ENCODE measurements around the gene NAPSA. TPM values are rescaled to one million over a fixed set of nuclear protein-coding genes. Genes with fewer than 3 reads are reported as not detected.

The NAPSA gene
- total RNA-seq, 1 donor from 2014 or later, result 3.3 TPM

GRCh38 chr19:50328224-50328872 lies 37.1 kb downstream of the NAPSA start:
- TF ChIP-seq, protein P1, sequence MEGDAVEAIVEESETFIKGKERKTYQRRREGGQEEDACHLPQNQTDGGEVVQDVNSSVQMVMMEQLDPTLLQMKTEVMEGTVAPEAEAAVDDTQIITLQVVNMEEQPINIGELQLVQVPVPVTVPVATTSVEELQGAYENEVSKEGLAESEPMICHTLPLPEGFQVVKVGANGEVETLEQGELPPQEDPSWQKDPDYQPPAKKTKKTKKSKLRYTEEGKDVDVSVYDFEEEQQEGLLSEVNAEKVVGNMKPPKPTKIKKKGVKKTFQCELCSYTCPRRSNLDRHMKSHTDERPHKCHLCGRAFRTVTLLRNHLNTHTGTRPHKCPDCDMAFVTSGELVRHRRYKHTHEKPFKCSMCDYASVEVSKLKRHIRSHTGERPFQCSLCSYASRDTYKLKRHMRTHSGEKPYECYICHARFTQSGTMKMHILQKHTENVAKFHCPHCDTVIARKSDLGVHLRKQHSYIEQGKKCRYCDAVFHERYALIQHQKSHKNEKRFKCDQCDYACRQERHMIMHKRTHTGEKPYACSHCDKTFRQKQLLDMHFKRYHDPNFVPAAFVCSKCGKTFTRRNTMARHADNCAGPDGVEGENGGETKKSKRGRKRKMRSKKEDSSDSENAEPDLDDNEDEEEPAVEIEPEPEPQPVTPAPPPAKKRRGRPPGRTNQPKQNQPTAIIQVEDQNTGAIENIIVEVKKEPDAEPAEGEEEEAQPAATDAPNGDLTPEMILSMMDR (conservative IDR thresholded peaks at IDR 0.05; ENCODE audit: low read depth, low read length), result peak; percentile 7
- H3K4me3 ChIP-seq (ENCODE audit: low read depth, low read length), result peak overlapping the region; percentile 51
- DNase-seq (ENCODE audit: low read depth), result no peak

DNA sequence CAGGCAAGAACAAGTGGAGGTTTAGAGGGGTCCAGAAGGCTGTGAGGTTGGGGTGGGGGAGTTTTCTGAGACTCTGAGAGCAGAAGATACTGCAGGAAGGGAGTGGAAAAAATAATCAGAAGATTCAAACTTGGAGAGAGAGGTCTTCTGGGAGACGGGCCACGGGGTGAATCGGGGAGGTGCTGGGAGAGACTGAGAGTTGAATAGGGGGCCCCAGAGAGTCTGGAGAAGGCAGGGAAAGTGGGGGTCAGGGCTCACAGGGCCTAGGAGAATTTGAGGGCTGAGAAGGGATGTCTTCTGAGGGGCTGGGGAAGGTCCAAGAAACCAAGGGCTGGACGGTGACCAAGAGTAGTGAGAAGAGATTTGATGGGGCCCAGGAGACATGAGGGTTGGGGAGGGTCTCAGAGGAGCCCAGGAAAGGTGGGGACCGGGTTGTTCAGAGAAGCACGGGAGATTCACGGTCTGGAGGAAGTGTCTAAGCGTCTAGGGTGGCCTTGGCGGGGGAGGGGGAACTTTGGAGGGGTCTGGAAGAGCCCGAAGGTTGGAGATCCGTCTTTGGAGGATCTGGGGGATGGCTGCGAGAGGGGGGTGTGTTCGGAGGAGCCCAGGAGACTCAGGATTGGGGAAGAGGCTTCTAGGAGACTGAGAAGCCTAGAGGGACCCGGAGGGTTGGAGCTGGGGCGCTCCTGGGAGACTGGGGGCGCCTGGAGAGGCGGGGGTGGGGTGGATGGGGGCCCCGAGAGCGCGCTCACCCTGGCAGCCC lies 37.8 kb downstream of the NAPSA start:
- TF ChIP-seq, protein P1 (conservative IDR thresholded peaks at IDR 0.05; ENCODE audit: low read depth, low read length), result no peak
- peak overlapping the region; percentile 19 for H3K4me3 ChIP-seq (ENCODE audit: low read depth, low read length)
- no peak for DNase-seq (ENCODE audit: low read depth)

GRCh38 chr19:50327013-50327412 lies 38.4 kb downstream of the NAPSA start:
- DNase-seq (ENCODE audit: low read depth), result no peak
- H3K4me3 ChIP-seq (ENCODE audit: low read depth, low read length), result no peak overlapping the region
- TF ChIP-seq, protein P1 (conservative IDR thresholded peaks at IDR 0.05; ENCODE audit: low read depth, low read length), result no peak

DNA sequence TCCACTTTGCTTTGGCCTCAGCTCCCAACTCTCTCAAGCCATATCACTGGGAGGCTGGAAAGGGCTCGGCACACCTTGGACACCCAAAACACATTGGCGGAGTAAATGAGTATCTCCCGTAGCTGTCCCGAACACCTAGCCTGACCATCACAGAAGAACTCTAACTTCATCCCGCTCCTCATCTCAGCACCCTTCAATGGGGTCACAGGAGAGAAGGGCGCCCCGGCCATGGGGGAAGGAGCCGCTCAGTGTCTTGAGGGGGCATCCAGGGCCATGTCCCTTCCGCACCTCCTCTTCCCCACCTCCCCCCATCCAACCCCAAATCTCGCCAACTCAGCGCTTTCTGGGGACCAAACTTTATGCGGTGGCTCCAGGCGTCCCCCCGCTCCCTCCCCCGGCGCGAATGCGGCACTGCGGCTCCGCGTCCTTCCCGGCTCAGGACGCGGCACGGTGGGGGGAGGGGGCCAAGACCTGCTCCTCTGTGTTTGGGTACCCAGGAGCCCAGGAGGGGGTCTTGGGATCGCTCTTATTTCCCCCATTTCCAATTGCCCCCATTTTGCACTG lies 39.3 kb downstream of the NAPSA start:
- TF ChIP-seq, protein P1 (conservative IDR thresholded peaks at IDR 0.05; ENCODE audit: low read depth, low read length), result no peak
- no peak for DNase-seq (ENCODE audit: low read depth)
- peak overlapping the region; percentile 21 for H3K4me3 ChIP-seq (ENCODE audit: low read depth, low read length)

DNA sequence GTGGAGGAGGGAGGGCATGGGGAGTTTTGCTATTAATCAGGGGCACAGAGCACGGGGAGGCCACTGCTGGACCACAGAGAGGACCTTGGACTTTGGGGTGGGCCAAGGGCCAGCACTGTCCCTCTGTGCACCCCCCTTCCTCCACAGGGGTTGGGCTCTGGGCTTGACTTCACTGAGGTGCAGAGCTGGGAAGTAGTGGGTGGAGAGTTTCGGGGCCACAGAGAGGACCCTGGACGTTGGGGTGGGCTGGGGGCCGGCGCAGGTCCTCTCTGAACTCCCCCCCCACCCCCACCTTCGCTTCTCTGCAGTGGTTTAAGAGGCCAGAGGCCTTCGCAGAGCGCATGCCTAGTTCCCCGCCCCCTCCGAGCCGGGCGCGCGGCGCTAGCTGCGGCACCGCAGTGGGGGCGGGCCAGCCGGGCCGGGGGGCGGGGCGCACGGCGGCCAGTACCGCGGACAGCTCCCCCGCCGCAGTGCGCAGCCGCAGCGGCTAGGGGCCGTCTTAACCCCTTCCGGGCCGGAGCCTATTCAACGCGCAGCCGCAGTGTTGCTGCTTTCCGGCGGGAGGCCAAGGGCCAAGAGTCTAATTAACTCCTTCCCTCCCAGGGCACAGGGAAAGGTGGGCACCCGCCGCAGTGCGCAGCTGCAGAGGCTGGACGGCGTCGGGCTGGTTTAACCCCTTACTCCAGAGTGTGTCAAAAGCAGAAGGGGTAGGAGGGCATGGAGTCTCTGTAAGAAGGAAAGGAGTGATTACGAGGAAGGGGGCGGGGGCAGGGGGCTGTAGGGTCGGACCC lies 39.9 kb downstream of the NAPSA start:
- TF ChIP-seq, protein P1 (conservative IDR thresholded peaks at IDR 0.05; ENCODE audit: low read depth, low read length), result no peak
- DNase-seq (ENCODE audit: low read depth), result no peak
- peak overlapping the region; percentile 21 for H3K4me3 ChIP-seq (ENCODE audit: low read depth, low read length)

GRCh38 chr19:50324331-50324730 lies 41.1 kb downstream of the NAPSA start:
- H3K4me3 ChIP-seq (ENCODE audit: low read depth, low read length), result no peak overlapping the region
- no peak for DNase-seq (ENCODE audit: low read depth)
- TF ChIP-seq, protein P1 (conservative IDR thresholded peaks at IDR 0.05; ENCODE audit: low read depth, low read length), result no peak
